ENCODE measurements around the gene ZNF799. TPM values are rescaled to one million over a fixed set of nuclear protein-coding genes. Genes with fewer than 3 reads are reported as not detected.

ZNF799 gene
- total RNA-seq, 1 experiment from 2014 or later = 3.6 TPM

DNA sequence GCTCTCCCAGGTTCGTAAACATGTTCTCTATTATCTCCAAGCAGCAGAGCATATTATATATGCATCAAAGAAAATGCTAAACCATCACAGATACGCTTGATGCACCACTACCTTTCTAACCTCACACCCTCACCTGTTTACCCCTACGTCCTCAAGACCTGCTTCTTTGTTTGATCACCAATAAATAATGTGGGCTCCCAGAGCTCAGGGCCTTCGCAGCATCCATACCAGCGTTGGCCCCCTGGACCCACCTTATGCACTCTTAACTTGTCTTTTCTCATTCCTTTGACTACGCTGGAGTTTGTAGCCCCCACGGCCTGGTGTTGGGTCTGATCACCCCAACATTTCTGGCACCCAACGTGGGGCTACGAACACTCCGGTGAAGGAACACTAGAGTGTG, 49.8 kb upstream of the ZNF799 start (continued):
- TF ChIP-seq, protein P1, sequence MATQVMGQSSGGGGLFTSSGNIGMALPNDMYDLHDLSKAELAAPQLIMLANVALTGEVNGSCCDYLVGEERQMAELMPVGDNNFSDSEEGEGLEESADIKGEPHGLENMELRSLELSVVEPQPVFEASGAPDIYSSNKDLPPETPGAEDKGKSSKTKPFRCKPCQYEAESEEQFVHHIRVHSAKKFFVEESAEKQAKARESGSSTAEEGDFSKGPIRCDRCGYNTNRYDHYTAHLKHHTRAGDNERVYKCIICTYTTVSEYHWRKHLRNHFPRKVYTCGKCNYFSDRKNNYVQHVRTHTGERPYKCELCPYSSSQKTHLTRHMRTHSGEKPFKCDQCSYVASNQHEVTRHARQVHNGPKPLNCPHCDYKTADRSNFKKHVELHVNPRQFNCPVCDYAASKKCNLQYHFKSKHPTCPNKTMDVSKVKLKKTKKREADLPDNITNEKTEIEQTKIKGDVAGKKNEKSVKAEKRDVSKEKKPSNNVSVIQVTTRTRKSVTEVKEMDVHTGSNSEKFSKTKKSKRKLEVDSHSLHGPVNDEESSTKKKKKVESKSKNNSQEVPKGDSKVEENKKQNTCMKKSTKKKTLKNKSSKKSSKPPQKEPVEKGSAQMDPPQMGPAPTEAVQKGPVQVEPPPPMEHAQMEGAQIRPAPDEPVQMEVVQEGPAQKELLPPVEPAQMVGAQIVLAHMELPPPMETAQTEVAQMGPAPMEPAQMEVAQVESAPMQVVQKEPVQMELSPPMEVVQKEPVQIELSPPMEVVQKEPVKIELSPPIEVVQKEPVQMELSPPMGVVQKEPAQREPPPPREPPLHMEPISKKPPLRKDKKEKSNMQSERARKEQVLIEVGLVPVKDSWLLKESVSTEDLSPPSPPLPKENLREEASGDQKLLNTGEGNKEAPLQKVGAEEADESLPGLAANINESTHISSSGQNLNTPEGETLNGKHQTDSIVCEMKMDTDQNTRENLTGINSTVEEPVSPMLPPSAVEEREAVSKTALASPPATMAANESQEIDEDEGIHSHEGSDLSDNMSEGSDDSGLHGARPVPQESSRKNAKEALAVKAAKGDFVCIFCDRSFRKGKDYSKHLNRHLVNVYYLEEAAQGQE (IDR thresholded peaks at IDR 0.05; ENCODE audit: low read depth) = no peak
- TF ChIP-seq POLR2A (IDR thresholded peaks at IDR 0.05; ENCODE audit: borderline replicate concordance, extremely low read depth, insufficient read depth, insufficient read length) (no peak), ELF1 (IDR thresholded peaks at IDR 0.05; ENCODE audit: borderline replicate concordance, low read depth) (no peak), EZH2 (IDR thresholded peaks at IDR 0.05) (no peak), CBX3 (IDR thresholded peaks at IDR 0.05; ENCODE audit: low read depth) (no peak), SP1 (IDR thresholded peaks at IDR 0.05; ENCODE audit: low read depth) (no peak)
- TF ChIP-seq, protein P2, sequence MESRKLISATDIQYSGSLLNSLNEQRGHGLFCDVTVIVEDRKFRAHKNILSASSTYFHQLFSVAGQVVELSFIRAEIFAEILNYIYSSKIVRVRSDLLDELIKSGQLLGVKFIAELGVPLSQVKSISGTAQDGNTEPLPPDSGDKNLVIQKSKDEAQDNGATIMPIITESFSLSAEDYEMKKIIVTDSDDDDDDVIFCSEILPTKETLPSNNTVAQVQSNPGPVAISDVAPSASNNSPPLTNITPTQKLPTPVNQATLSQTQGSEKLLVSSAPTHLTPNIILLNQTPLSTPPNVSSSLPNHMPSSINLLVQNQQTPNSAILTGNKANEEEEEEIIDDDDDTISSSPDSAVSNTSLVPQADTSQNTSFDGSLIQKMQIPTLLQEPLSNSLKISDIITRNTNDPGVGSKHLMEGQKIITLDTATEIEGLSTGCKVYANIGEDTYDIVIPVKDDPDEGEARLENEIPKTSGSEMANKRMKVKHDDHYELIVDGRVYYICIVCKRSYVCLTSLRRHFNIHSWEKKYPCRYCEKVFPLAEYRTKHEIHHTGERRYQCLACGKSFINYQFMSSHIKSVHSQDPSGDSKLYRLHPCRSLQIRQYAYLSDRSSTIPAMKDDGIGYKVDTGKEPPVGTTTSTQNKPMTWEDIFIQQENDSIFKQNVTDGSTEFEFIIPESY (IDR thresholded peaks at IDR 0.05; ENCODE audit: extremely low read depth, insufficient replicate concordance, low read length) = no peak

DNA sequence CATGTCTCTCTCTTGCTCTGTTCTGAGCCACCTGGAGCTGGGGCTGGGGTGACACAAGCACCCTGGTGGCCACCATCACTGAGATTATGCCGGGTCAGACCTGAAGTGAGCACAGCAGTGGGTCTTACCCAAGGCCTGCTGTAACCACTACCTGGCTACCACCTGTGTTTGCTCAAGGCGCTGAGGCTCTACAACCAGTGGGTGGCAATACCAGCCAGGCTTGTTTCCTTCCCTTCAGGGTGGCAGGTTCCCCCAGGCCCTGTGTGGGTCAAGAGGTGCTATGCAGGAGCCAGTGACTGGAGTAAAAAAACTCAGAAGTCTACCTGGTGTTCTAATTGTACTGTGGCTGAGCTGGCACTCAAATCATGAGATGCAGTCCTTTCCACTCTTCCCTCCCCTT, 47.7 kb upstream of the ZNF799 start:
- no peaks in the 10 kb centered on the region for H3K4me1 ChIP-seq (ENCODE audit: control insufficient read depth in 1 of 2, insufficient read depth in 2 of 2, low read length in 2 of 2)
- H3K27me3 ChIP-seq (ENCODE audit: insufficient read depth, low read length) = no peaks in the 10 kb centered on the region
- intact Hi-C loops (cut with micrococcal nuclease) = no loop called here
- BruUV-seq (replicated peaks) = no TSS peak
- no peaks in the 10 kb centered on the region for H3K9me2 ChIP-seq (ENCODE audit: insufficient read depth)
- H3K9ac ChIP-seq (ENCODE audit: low read length) = no peak overlapping the region
- no peaks in the 10 kb centered on the region for H3K79me2 ChIP-seq (ENCODE audit: insufficient read depth, low read length)
- H3K36me3 ChIP-seq (ENCODE audit: control insufficient read depth in 1 of 2, insufficient read depth in 2 of 2, low read length in 2 of 2) = no peaks in the 10 kb centered on the region
- ChIA-PET POLR2A (no interaction called here), RAD21 (ENCODE audit: low non-redundant PET in 1 of 2, low total read pairs in 2 of 2, uncharacterized antibody in 2 of 2, unreplicated experiment in 2 of 2) (no interaction called here), CTCF (no interaction called here)
- H3K9me3 ChIP-seq (ENCODE audit: control insufficient read depth in 1 of 2, insufficient read depth in 1 of 2, low read depth in 1 of 2, low read length in 2 of 2) = no peaks in the 10 kb centered on the region; a peak in 2 of 4 replicates
- ATAC-seq (no peak), DNase-seq (ENCODE audit: low read depth, low spot score) (no peak)
- H4K20me1 ChIP-seq (ENCODE audit: insufficient read depth) = no peaks in the 10 kb centered on the region
- no peak overlapping the region for H2AFZ ChIP-seq (ENCODE audit: low read depth, low read length, poor library complexity, severe bottlenecking)
- H3K27ac ChIP-seq (ENCODE audit: low read depth, low read length) = no peak overlapping the region
- H3K4me2 ChIP-seq (ENCODE audit: low read length) = no peak overlapping the region
- TF ChIP-seq, protein P2 (IDR thresholded peaks at IDR 0.05; ENCODE audit: extremely low read depth, insufficient replicate concordance, low read length) = no peak
- no peak for TF ChIP-seq SIN3A (IDR thresholded peaks at IDR 0.05; ENCODE audit: low read depth)
- no peak for TF ChIP-seq EZH2 (IDR thresholded peaks at IDR 0.05)
- no peak for TF ChIP-seq FOSL1 (IDR thresholded peaks at IDR 0.05; ENCODE audit: low read depth)
- no peak for TF ChIP-seq ZNF274 (IDR thresholded peaks at IDR 0.05; ENCODE audit: low read depth, low read length)
- no peak for TF ChIP-seq EZH2phosphoT487 (IDR thresholded peaks at IDR 0.05; ENCODE audit: borderline replicate concordance)
- TF ChIP-seq CBX3 (IDR thresholded peaks at IDR 0.05; ENCODE audit: low read depth) = no peak
- TF ChIP-seq, protein P3, sequence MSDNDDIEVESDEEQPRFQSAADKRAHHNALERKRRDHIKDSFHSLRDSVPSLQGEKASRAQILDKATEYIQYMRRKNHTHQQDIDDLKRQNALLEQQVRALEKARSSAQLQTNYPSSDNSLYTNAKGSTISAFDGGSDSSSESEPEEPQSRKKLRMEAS (IDR thresholded peaks at IDR 0.05) = no peak
- TF ChIP-seq TCF7L2 (IDR thresholded peaks at IDR 0.05; ENCODE audit: borderline replicate concordance, extremely low read depth, insufficient read depth, insufficient read length) = no peak
- TF ChIP-seq POLR2A (IDR thresholded peaks at IDR 0.05; ENCODE audit: borderline replicate concordance, extremely low read depth, insufficient read depth, insufficient read length) = no peak
- TF ChIP-seq ZFX (IDR thresholded peaks at IDR 0.05) = no peak
- TF ChIP-seq YY1 (IDR thresholded peaks at IDR 0.05; ENCODE audit: extremely low read depth, insufficient replicate concordance, low read depth, low read length) = no peak
- no peak for TF ChIP-seq CEBPB (IDR thresholded peaks at IDR 0.05; ENCODE audit: low read depth)
- no peak for TF ChIP-seq EGR1 (IDR thresholded peaks at IDR 0.05; ENCODE audit: low read depth)
- H3K4me3 ChIP-seq (replicated peaks in 1 of 2; ENCODE audit: low read depth in 1 of 2, low read length in 2 of 2) = no peak overlapping the region

Measured in HCT116 (cell line).